Measurements from ENCODE around the gene CNR2.
"Not testable (repeated sequence)": the region's sequence is repeated elsewhere in the genome, so short reads cannot be mapped to it uniquely, and the experiment has no call there.

CNR2 gene

DNA sequence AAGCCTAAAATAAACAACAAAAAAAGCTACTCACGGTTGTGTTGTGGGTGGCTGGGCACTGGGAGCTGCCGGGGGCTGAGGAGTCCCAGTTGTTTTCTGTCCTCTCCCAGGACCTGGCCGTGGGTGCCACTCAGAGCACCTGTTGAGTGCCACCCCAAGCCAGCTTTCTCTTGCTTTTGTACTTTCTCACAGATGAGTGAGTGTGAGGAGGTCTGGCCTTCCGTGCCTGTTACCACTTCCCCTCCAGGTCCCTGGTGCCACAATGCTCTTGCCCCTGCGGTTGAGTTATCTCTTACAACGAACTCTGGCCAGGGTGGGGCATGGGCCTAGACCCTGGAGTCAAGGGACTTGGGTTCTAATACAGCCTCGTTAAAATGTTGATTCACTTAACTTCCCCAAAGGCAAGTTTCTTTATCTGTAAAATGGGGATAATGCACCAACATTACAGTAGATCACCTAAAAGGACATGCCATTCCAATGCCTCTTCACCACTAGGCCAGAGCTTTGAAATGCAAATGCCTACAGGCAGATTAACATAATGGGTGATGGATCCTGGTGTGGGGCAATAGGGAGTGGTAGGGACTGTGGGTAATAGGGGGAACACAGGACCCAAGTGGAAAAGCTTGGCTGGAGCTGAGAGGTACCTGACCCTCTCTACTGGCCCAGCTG, at the start of gene CNR2:
Gene CNR2 (minus strand): TSS at position 151 of the 669 bp plus-strand sequence. CDS start 37,745 bp downstream, outside the sequence.
- DNase-seq (ENCODE audit: low read depth), result no peak

DNA sequence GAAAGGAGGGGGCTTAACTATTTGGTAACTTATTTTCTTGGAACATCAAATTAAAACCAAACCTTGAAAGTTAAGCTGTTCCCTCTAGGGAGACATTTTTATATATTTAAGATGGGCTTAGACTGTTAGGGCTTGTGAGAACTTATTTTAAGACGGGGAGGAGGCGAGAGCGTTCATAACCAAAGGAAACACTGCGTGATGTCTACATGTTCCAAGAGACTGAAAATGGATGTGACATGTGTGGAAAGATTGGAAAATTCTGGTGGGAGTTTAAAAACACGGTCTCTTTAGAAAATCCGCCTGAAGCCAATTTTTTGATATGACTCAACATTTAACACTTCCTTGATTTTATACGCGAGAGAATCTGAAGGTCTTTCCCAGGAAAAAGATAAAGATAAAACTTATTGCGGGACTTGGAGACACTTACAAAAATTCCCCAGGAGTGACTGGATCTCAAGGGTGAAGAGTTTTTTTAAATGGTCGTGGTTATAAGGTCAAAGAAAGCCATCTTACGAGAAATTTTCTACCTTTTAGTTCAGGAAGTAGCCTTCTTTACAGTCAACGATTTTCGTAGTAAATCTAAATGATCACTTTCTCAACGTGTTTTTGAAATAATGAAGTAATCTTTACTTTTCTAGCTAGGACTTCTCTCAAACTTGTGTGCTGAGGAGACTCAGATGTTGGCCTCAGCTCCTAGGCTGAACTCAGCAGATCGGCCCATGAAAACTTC, 47.3 kb upstream of the CNR2 start:
- no peak for DNase-seq (ENCODE audit: low read depth)

- peak; percentile 89 for DNase-seq (ENCODE audit: low read depth)
Measured at GRCh38 chr1:23959461-23960290, 46.5 kb upstream of the CNR2 start, which contains the start of gene PNRC2. Gene PNRC2 (plus strand): TSS chr1:23959828. CDS start chr1:23961458, 1,630 bp downstream.

GRCh38 chr1:23958810-23959460, 45.8 kb upstream of the CNR2 start:
- DNase-seq (ENCODE audit: low read depth), result peak; percentile 82

GRCh38 chr1:23958040-23958809, 45.1 kb upstream of the CNR2 start:
- DNase-seq (ENCODE audit: low read depth), result not testable (repeated sequence)

- DNase-seq (ENCODE audit: low read depth), result no peak
Measured at GRCh38 chr1:23957096-23957495, 43.9 kb upstream of the CNR2 start.

GRCh38 chr1:23953020-23953419, 39.9 kb upstream of the CNR2 start:
- no peak for DNase-seq (ENCODE audit: low read depth)

- DNase-seq (ENCODE audit: low read depth), result no peak
Measured at GRCh38 chr1:23947366-23947765, 34.2 kb upstream of the CNR2 start.

DNA sequence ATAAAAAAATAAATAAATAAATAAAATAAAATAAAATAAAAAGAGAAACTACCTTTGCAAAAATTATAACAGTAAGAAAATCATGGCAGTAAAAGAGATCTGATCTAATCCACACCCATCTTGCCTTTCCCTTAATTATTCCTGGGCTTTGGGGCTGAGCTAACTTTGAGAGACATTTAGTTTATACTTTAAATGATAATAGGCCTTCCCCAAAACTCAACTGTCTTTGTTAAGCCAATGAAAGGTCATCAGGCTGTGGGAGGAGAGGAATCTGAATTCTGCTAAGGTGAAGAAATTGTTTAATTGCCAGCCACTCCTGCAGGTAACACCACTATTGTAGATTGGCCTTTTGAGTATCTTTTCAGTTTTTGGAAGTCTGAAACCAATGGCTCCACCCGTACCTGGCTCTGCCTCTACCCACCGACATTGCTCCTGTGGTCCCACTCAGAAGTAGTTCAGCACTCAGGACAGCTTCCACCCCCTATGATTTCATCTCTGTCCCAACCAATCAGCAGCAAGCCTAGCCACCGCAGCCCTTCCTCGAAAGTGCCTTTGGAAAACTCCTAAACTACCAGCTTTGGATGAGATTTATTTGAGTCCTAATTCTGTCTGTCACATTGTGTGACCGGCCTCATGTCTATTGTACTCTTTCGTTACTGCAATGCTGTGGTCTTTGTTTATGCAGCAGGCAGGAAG, 23.5 kb upstream of the CNR2 start:
- DNase-seq (ENCODE audit: low read depth), result no peak

DNA sequence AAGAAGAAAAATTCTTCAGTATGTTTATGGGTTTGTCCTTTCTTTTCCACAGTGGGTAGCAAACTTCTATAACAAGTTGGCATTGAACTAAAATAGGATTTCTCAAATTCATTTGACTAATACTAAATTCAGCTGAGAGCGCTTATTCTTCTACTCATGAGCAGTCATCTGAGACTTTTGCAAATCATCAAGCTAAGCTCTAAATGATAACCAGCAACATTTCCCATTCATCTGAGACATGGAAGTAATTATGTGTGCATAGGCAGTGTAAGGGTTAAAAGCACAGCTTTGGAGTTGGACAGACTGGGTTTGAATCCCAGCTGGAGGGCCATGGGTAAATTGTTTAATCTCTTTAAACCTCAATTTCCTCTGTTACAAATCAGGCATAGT, 18.3 kb upstream of the CNR2 start:
- no peak for DNase-seq (ENCODE audit: low read depth)

GRCh38 chr1:23930861-23931490, 17.8 kb upstream of the CNR2 start:
- DNase-seq (ENCODE audit: low read depth), result no peak

- no peak for DNase-seq (ENCODE audit: low read depth)
Measured at GRCh38 chr1:23930270-23930669, 17.1 kb upstream of the CNR2 start.

DNA sequence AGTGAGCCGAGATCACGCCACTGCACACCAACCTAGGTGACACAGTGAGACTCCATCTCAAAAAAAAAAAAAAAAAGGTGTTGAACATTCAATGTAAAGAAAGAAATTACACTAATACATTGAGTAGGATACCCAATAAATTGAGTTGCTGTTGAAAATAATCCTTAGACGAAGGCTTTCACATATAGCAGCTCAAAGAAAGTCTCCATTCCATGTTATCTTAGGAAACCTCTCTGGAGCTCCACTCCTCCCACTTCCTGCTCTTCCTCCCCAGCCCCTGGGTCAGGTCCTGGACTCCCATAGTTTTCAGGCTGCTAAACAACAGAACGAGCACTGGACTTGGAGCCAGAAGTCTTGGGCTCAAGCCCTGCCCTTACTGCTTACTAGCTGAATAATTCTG, 15.6 kb upstream of the CNR2 start:
- DNase-seq (ENCODE audit: low read depth), result no peak

DNA sequence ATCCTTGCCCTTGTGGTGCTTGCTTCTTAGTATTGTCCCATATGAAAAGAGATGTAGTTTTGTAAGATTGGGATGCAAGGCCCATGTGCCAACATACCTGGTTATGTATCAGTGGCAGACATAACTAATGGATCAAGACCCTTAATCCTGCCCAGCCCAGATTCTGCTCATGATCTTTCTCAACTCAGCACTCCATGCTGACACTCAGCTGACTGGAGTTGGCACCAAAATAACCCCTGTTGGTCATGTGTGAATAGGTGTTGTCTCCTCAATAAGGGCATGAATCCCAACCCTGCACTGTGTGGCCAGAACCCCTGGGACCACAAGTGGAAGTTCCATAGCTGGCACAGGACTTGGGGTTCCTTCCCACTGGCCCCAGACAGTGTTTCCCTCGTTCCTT, 13.9 kb upstream of the CNR2 start:
- DNase-seq (ENCODE audit: low read depth), result no peak

GRCh38 chr1:23925279-23925678, 12.1 kb upstream of the CNR2 start:
- no peak for DNase-seq (ENCODE audit: low read depth)

- no peak for DNase-seq (ENCODE audit: low read depth)
Measured at GRCh38 chr1:23924601-23925000, 11.4 kb upstream of the CNR2 start.

- DNase-seq (ENCODE audit: low read depth), result no peak
Measured at GRCh38 chr1:23923592-23924499, 10.7 kb upstream of the CNR2 start.

DNA sequence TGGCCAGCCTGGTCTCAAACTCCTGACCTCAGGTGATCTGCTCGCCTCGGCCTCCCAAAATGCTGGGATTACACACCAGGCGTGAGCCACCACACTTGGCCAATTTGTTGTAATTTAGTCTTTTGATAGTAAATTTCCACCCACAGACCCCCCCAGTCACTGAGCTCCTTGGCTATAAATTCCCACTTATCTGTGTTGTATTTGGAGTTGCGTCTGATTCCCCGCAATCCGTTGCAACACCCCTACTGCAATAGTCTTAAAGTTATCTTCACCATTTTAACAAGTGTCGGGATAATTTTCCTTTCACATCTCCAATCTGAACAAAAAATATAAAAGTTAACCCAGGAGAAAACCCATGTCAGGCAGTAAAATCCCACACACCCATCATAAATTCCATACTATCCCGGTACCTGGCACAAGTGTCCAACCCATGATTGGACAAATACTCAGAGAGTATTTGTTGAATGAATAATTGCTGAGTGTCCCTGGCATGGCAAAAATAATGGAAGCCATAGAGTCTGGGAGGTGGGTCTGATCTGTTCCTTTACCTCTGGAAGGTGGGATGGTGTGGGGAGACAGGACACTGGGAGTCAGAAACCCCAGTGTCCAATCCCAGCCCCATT, 9.3 kb upstream of the CNR2 start:
- DNase-seq (ENCODE audit: low read depth), result no peak

Data from activated T-cell treated with anti-CD3 and anti-CD28 coated beads for 1 hour (primary cell).